HG02610 (cell line): ENCODE results near the gene EIF2B5.

Source experiments
- ATAC-seq: cut with Tn5 transposase; IDR thresholded peaks from one replicate; pipeline ENCODE4 v1.9.1; 2021; ENCODE audit warnings: mild to moderate bottlenecking, moderate library complexity; ENCODE audit not compliant: unreplicated experiment

EIF2B5 gene

GRCh38 chr3:184192889-184193288 is 57.7 kb downstream of the EIF2B5 start:
- ATAC-seq = no peak

- no peak for ATAC-seq
Measured at GRCh38 chr3:184193991-184194539, 58.9 kb downstream of the EIF2B5 start.
